GM19468 (cell line): ENCODE results near the gene LIX1.
"Not testable (repeated sequence)": the region's sequence is repeated elsewhere in the genome, so short reads cannot be mapped to it uniquely, and the experiment has no call there.

Experiments
- ATAC-seq: cut with Tn5 transposase; IDR thresholded peaks from one replicate; pipeline ENCODE4 v1.9.1; 2021; ENCODE audit warnings: mild to moderate bottlenecking, moderate library complexity, moderate number of reproducible peaks; ENCODE audit not compliant: unreplicated experiment; ENCODE audit errors: extremely low read depth

Gene LIX1

GRCh38 chr5:97143704-97144103 lies 1.3 kb upstream of the LIX1 start:
- no peak for ATAC-seq

DNA sequence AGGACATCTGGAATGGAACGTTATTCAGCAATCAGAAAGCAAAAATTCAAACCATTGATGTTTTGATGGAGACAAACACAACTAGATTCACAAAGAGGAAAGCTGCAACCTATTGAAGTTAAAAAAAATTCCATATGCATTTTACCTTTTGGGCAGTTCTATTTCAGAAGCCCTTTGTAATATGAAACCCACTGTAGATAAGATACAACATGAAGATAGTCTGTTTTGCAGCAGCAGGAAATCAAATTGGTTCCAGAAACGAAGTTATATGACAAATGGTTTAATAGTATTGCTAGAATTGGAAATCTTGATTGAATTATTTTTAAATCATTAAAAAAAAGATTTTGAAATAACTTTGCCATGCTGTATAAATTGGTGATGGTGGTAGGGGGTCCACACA lies 872 bp downstream of the LIX1 start:
- no peak for ATAC-seq

- ATAC-seq = no peak
These were observed 1.4 kb downstream of the LIX1 start for GRCh38 chr5:97141031-97141430.

DNA sequence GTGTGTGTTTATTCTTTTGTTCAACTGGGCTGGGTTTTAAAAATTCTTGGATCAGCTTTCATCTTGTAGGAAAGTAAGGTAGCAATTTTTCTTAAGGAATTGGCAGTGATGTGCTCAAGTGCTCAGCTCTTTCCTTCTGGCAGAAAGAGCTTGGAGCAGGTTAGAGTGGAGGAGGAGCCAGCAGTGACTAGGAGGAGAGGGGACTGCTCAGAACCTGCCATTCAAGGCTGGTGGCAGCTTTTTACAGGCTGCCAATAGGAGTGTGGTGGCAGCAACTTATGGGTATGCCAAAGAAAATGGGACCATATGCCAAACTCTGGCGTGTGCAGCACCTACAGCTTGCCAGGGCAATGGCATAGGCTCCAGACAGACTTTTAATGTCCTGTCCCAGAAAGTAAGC lies 2.2 kb downstream of the LIX1 start:
- ATAC-seq = not testable (repeated sequence)

- no peak for ATAC-seq
These were observed 5.9 kb downstream of the LIX1 start for GRCh38 chr5:97136475-97136874.

DNA sequence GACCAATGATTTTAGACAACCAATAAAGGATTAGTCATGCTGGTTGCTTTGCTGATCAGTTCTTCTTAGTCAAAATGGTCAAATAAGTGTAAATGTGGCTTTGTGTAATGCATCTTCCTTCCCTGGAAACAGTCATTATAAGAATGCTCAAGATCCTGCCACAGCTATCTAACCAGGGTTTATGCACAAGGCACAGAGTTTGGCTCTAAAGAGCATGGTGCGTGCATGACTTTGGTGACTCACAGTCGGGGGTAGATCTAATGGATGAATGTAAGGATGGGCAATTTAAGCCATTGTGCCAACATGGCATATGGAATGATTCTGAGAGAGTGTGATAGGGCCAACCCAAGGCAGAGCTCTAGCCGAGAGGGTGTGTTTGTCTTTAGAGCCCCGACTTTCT lies 6.5 kb downstream of the LIX1 start:
- no peak for ATAC-seq

DNA sequence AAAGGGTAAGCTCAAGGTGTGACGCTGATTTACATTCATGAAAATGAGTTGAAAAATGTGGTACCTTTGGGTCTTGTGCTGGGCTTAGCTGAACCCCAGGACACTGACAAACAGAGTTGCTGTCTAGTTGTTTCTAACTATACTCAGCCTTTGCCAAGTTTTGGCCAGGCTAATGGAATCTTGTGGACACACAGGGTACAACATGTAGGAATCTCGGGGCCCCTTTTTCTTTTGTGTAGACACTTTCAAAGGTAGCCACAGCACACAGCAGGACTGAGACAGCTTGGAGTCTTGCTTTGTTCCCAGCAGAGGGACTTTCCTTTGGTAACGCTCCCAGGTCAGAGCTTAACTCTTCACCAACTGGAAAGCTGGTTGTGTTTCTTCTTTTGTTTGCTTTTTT lies 7.8 kb downstream of the LIX1 start:
- ATAC-seq = no peak

DNA sequence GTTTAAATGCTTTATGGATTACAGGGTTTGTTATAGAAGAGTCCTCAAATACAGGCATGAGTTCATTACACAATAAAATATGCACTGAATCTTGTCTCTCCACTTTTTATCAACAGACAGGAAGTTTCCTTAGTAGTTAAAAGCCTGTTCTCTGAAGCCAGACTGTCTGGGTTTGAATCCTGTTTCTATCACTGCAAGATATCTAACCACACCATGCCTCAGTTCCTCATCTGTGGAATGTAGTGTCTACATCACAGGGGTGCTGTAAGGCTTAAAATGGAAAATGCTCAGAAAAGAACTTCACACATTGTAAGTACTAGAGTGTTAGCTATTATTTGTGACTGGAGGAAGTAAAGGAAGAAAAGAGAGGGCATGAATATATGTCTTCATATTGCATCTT lies 9.3 kb downstream of the LIX1 start:
- ATAC-seq = no peak

DNA sequence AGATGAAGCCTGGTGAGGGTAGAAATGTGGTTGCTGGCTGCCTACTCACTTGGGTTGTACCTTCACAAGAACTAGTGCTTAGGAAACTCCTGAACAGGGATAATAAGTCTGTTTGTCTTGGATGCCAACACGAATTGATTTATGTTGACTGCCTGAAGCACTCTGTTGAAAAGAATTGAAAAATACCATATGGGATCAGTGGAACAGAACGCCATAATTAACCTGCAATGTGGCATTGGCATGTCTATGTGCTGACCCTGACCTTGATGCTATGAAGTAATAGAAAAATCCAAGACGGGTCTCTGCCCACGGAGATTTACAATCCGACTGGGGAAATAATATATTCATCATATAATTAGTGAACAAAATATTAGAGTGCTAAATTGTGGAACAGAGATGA lies 10.5 kb downstream of the LIX1 start:
- ATAC-seq = no peak

DNA sequence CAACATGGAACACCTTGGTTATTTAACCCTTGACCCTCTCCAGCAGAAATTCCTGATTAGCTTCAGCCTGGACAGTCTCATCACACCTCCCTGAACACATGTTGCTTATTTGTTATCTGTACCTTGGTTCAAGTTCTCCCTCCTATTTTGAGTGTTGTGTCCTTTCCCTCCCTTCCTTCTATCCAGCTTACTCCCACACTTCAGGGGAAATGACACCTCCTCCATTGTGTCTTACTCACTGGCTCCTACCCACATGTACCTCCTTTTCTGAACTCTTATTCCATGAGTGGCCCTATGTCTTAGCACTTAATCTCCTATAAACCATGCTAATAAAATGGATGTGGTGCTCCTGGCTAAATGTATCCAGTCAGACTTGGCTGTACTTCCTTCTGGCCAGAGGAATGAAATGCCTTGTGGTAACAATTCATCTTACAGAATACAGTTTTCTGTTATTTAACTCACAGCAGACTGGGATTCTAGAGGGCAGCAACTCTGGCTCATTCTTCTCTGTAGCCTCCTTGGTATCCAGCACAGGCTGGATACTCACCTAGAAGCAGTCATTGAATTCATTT lies 11.2 kb downstream of the LIX1 start:
- no peak for ATAC-seq

DNA sequence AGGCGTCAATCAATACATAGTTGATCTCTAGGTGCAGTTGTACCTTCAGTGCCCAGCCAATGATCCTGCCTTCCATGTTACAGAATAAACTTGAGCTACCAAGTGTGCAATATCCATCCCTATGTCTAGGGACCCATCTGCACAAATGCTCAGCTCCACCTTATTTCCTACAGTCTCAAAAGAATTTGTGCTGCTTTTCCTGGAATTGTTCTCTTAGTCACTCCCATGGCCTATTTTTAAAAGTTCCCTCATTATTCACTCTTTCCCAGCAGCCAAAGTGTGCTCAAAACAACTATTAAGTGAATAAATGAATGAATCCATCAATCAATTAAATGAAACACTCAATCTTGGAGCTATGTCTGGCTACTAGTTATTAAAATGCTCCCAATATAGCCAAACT lies 14.7 kb downstream of the LIX1 start:
- ATAC-seq = no peak

DNA sequence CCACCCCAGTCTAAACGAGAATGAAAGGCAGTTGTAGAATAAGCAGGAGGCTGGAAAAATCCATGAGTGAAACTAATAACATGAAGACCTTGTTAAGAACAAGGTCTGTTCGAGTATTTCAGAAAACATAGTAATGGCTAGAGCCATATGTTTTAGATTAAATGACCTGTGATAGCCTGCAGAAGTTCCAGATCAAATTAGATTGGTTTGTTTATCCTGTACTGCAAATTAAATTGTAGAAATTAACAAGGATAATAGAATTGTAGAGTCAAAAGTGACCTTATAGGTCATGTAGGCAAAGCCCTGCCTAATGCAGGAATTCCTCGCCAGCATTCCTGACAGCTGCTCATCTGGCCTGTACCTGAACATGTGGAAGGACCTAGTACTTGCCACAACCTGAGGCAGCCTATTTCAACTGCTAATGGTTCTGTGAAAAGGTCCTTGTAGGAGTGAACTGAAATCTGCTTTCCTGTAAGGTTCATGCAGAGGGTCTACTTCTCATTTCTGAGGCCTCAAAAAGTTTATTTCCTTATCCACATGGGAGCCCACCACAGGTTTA lies 17.2 kb downstream of the LIX1 start:
- no peak for ATAC-seq

DNA sequence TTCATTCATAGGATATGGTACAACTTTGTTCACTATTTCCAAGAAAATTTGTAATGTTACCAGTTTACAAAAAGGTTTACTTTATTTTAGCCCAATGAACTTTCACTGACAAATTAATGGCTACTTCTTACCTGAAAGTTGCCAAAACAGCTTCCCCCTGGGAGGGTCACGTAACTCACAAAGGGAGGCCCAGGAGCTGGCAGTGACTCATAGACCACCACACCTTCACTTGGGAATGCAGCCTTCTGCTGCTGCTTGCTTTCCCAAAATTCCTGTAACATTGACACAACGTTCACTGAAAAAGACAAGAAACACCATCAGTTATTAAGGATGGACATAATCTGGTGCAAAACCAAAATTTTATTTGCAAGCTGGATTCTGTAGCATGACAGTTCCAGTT lies 18.1 kb downstream of the LIX1 start:
- no peak for ATAC-seq

- ATAC-seq = no peak
These were observed 20.6 kb downstream of the LIX1 start for GRCh38 chr5:97121848-97122247.

DNA sequence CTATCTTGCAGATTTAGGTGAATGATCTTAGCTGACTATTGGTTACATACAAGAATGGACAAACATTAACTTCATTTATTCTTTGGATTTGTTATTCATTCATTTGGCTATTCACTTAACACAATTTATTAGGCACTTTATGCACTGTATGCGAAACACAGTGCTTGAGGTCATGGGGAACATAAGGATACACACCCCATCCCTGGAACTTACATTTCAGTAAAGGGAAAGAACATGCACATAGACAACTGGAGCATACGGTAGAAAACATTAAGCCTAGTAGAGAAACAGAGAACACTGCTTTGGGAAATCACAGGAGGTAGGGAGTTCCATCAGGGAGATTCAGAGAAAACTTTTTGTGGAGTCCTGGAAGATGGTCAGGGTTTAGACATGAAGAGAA lies 22.2 kb downstream of the LIX1 start:
- ATAC-seq = no peak

- ATAC-seq = no peak
These were observed 23.4 kb downstream of the LIX1 start for GRCh38 chr5:97119007-97119390.

GRCh38 chr5:97118261-97119006 lies 24.0 kb downstream of the LIX1 start:
- ATAC-seq = no peak

DNA sequence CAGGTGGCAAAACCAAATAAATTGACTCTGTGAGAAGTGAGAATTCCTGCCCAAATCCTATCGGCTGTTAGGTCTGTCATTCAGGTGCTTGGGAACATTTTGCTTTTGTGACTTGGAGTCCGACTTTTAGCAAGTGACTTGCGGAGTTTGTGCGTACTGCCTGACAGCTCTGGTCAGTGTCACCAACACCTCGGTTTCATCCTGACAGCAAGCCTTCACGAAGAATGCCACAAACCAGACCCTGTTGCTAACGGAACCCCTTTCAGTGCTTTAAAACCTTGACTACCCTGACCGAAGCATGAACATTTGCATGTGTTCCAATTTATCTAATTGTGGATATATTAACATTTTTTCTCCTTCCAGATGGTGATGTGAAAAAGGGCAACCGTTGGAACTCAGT lies 26.5 kb downstream of the LIX1 start:
- ATAC-seq = no peak

- no peak for ATAC-seq
These were observed 30.2 kb downstream of the LIX1 start for GRCh38 chr5:97112230-97112629.

GRCh38 chr5:97111616-97112015 lies 30.8 kb downstream of the LIX1 start:
- ATAC-seq = no peak

DNA sequence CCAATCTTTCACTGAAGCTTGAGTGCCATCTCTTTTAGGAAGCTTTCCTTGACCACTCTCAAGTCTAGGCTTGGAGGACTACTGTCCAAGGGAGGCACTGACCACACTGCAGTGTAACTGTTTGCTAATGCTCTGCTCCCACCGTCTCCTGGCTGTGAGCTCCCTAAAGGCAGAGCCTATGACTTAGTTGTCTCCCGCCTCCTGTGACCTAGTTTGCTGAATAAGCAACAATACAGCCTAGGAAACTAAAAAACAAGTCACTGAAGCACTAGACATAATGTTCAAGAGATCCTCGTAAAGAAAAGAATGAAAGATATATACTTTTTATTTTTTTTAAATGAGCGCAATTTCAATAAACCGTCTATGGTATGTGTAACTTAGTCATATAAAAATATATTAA lies 31.4 kb downstream of the LIX1 start:
- no peak for ATAC-seq

DNA sequence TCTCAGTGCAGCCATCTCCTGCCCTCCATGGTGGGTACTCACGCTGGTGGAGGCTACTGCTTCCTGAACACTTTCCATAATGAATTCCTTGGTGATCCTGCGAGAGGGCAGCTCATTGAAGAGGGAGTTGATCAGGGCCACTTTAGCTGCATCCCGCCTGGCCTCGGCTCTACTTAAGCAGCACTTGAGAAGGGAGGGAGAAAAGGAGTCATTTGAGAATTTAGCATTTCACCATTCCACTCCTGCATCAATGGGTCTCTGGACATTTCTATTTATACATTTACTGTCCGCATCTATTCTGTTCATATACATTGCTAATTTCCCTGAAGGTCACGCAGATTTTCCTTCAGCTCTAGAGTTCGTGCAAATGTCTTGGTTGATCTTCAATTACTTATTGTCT lies 35.1 kb downstream of the LIX1 start:
- no peak for ATAC-seq
